Stimulated activated CD4-positive, alpha-beta T cell treated with anti-CD3 and anti-CD28 coated beads, TNF-alpha, amount 100 ng/mL, for 24 hours (primary cell): ENCODE measurements around the gene EXTL1.

Source experiments
- DNase-seq, 3 experiments: peaks; one replicate each; pipeline ENCODE4 v3.0.0-alpha.2; 2020; ENCODE audit warnings: low read depth in 3 of 3

Gene EXTL1

DNA sequence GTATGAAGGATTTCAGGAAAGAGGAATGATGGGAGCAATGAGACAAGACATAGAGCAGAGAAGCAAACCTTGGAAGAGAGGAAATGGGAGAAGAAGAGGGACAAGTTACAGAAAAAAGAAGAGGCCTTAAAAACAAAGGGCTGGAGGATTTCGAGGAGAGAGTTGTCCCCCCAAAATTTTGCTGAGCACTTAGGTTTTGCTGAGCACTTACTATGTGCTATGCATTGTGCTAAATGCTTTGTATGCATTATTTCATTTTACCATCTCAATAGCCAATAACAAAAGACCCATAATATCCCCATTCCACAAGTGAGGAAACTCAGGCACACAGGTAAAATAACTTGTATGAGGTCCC is 48.3 kb downstream of the EXTL1 start:
- no peak for DNase-seq

DNA sequence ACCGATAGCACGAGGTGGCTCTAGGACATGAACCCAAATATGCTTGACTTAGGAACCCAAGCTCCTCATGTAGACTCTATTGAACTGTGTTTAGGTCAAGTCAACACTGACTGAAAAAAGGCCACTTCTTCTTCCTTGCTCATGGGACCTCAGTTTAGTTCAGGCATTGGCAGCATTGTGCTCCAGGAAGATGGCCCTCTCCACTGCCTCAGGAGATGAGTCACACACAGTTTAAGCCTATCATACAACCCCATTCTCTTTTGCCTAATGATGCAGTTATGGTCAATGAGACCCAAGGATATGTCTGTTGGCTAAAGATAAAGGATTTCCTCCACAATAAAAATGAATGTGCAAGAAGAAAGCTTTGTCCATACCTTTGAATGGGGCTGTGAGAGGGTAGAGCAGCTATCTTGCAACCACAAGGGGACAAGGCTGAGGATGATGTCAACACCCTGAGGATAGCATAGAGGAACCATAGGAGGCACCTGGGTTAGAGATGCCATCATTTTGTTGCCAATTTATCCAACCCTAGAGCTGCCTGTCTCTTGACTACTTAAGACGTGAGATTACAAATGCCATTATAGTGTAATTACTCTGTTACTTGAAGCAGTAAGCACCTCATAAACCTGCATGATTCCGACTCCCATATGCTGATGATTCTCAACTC is 48.9 kb downstream of the EXTL1 start:
- DNase-seq, result no peak

DNA sequence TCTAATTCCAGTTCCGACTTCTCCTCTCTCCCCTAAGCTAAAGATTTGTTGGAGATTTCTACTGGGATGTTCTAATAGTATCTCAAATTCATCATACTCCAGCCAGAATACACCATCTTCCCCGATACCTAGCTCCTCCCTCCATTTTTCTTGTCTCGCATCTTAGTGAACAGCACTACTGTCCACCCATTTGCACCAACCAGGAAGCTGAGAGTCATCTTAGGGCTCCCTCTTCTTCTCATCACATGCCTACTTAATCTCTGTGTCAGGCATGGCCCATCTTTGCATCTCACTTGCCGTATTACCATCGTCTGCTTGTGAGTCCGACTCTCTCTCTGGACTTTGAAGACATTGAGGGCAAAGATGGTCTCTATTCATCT is 49.4 kb downstream of the EXTL1 start:
- DNase-seq, result no peak

DNA sequence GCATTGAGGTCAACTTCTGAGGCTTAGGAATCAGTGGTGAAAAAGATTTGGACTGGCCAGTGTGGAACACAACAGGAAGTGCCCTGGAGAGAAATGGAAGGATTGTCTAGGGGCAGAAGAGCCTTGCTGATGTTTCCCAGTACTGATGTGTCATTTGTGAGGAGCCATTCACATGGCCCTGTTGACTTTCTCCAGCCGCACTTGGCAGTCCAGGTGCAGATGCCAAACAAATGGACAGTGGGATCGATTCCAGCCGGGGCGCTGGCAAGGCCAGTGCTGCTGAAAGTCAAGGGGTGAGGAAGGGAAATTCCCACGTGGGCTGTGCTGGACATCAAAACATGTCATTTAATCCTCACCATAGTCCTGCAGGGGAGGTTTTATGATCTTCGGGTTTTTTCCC is 50.7 kb downstream of the EXTL1 start:
- DNase-seq, result no peak

DNA sequence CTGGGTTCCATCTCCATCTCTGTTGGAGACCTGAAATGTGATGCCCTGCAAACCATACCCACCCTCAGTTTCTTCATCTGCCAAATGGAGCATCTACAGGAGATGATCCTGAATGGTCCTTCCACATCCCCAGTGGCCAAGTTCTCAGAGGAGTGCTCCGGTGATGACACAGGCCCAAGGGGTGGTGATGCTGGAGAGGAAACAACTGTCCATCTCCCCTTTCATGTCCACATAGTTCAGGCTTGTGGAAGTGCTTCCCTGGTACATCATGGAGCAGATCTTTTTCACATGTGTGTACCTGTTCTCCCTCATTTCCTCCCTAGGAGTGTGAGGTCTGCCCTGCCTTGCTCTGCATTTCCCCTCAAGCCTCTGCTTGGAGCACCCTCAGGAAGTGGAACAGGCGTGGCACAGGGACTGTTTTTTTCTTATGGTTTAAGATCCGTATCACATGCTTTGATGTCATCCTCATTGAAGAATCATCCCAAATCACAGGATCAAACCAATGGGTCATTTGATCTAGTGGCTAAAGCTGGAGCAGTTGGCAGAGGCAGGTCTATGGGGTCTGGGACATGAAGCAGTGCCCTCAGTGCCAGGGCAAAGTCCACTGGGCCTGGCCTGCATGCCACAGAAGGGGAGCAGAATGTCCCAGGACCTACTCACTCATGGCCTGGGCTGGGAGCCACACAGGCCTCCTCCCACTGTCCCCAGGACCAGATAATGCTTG is 54.0 kb downstream of the EXTL1 start:
- no peak for DNase-seq

DNA sequence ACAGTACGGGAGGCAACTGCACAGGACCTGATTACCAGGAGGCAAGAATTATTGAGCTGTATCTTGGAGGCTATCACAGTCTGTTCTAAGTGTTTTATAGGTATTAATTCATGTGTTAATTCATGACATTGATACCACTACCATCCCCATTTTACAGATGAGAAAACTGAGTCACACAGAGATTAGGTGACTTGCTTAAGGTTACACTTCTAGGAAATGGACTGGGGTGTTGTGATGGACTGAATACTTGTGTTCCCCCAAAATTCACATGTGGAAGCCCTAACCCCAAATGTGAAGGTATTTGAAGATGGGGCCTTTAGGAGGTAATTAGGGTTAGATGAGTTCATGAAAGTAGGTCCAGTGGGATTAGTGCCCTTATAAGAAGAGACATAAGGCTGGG is 55.9 kb downstream of the EXTL1 start:
- no peak for DNase-seq

DNA sequence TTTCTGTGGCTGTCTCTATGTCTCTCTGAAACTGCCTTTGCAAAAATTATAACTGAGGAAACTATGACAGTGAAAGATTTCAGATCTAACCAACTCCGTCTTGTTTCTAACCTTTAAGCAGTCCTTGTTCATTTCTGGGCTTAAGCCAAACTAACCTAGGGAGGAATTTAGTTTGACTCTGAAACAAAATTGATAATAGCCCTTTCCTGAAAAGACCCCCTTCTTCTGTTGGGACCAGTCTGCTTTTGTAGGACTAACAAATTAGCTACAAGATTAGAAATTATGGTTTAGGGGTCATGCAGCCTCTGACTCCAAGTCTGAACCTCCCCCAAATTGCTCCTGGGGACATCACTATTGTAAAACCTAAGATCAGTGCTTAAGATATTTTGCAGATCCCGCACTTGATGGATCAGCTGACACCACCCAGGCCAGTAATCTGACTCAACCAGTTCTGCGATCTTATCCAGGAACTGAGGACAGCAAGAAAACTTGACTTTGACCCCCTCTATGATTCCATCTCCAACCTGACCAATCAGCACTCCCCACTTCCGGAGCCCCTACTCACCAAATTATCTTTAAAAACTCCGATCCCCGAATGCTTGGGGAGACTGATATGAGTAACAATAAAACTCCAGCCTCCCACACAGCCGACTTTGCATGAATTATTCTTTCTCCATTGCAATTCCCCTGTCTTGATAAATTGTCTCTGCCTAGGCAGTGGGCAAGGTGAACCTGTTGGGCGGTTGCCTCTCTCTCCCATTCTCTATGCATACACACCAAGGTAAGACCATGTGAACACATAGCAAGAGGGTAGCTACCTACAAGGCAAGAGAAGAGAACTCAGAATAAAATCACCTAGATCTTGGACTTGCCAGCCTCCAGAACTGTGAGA is 57.0 kb downstream of the EXTL1 start:
- DNase-seq, result no peak

DNA sequence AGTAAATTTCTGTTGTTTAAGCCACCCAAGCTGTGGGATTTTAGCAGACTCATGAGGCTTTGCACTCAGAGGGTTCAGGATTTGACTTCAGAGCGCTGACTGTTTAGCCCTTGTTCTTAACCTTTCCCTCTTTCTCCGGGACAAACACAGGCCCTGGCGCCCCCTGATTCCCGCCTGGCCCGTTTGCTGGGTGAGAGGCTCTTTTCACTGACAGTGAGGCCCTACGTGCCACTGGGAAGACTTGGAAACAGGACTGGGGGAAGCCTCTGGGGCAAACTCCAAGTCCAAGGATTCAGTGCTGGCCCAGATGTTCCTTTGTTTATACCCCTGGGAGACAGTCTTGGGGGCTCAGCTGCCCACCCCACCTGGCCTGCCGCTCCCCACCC is 57.6 kb downstream of the EXTL1 start:
- no peak for DNase-seq

DNA sequence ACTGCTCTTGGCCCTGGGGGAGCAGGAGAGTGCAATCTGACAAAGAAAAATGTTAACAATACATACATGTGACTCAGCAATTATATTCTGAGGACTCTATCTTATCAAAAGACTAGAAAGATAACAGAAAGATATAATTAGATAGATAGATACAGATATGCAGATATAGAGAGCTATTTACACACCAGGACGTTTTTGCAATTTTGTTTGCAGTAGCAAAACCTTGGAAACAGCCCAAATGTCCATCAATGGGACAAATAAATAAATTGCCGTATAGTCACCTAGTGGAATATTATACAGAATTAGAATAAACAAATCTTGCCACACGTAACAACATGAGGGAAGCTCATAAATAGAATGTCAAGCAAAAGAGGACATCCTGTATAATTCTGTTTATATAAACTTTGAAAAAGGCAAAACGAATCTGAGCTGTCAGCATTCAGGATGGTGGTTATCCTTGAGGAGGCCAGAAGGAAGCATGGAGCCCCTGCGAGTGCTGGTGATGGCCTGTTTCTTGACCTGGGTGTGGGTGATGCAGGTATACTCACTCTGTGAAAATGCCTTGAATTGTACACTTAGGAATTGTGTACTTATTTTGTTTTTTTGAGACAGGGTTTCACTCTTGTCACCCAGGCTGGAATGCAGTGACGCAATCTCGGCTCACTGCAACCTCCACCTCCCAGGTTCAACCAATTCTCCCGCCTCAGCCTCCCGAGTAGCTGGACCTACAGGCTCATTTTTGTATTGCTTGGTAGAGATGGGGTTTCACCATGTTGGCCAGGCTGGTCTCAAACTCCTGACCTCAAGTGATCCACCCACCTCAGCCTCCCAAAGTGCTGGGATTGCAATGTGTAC is 58.6 kb downstream of the EXTL1 start:
- no peak for DNase-seq

DNA sequence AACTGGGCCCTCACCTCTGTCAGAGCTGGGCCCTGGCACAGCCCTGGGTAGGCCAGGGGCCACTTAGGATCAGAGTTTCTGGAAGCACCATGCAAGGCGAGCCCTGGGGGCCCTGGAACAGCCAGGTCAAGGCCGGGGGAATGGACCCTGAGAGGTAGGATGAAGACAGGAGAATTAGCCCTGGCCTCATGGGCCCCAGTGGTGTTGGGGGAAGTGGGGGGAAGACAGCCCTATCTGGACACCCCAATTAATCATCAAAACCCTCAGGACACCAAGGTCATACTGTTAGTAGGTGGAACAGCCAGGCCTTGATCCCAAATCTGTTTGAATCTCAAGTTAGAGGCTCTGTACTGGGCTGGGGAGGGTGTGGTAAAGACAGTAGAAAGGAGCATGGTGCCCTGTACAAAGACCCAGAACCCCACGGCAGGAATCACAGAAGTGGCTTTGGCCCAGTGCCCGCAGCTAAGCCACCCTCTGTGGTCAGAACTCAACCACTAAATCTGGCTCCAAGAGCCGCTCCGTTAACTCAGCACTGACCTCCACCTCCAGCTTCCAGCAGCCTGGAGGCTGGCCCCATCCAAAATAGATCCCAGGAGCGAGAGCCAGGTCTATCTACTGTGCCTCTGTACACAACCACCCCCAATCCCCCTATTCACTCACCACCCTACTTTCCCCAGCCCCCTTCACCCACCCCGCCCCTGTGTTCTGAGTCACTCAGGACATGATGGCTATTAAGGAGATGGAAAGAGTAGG is 59.9 kb downstream of the EXTL1 start:
- DNase-seq, result no peak

DNA sequence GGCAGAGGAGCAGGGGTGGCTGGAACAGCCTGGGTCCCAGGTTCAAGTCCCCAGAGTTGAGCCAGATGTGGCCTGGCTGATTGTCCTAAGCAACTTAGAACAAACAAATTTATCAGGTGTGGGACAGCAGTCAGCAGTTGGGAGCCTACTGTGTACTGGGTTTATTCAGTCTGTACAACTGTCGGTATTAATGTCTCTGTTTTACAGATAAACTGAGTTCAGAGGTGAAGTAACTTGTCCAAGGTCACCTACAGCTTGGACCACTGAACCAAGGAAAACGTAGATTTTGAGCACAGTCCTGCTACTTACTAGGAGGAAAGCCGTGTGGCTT is 60.4 kb downstream of the EXTL1 start:
- DNase-seq, result no peak

DNA sequence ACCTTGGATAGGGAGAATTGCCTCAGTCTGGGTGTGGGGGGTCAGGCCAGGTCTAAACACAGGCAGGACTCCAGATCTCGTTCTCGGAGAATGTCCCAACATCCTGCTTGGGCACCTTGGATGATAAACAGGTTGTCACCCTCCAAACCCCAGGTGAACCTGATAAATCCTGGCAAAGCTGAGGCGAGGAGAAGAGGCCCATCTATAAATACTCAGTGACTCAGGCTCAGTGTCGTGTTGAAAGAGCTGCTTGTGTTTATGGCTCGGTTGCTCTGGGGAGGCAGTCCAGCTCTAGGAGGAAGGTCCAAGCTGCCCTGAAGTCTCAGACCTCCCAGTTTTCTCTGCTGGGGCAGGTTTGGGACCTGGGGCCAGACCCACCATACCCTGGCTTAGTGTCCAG is 61.6 kb downstream of the EXTL1 start:
- no peak for DNase-seq

DNA sequence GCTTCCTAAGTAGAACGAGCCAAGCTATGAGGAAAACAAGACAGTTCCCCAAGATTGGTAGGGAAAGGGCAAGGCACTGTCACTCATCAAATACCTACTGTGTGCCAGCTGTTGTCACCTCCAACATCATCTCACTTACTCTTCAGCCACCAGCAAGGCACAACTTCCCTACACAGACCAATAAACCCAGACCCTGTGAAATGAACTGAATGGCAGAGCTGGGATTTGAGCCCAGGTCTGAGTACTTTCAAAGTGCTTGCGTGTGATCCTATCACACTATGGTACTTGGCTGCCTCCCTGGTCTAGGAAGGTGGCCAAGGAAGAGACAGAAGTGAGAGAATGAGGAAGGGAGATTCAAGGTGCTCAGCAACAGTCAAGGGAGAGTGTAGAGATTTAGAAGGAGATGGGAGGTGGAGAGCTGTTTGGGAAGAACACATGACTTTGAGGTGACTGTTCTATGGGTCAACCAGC is 62.6 kb downstream of the EXTL1 start:
- no peak for DNase-seq

DNA sequence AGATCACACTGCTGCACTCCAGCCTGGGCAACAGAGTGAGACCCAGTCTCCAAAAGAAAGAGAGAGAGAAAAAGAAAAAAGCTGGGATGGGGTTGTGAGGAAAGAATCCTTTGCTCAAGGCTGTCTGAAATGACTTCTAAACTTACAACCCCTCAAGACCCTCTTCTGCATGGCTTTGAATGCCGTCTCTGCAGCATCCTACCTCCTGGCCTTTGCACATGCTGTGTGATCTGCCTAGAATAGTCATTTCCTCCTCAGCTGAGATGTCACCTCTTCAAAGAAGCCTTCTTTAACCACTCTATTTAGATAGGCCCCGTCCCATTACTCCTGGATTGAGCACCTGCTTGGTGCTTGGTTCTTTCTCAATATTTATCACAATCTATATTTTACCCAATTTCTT is 63.3 kb downstream of the EXTL1 start:
- DNase-seq, result no peak
